Measurements from ENCODE around the gene BABAM2.

DNA sequence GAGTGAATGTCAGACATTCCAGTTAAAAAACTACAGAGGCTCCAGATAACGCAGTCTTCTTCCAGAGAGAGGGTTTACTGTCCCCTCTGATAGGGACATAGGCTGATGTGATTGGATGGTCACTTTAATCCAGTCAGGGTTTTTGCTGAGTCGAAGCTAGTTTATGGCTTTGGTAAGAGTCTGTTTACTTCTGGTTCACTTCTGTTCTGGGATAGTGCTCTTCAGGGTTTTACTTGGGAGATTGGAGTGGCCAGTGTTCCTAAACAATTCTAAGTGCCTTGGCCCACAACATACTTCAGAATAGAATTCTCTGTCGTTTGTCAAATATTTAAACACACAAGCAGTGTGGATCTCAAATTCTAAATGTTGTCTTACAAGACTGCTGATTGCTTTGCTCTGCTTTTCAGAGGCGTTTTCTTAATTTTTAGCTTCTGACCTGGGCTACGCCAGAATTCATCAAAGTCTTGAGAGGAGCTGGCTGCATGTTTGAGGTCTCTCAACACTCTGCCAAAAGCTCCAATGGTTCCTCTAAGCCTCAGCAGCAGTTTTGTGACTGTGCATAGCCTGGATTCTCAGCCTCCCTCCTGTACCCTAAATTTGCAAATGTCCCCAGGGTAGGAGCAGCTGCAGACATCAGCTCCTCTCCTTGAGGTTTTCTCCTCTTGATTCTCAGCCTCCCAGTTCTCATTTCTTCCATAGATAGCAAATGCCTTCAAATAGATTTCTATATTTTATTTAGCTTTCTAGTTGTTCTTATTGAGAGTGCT is 105.8 kb downstream of the BABAM2 start:
- TF ChIP-seq, protein P1, sequence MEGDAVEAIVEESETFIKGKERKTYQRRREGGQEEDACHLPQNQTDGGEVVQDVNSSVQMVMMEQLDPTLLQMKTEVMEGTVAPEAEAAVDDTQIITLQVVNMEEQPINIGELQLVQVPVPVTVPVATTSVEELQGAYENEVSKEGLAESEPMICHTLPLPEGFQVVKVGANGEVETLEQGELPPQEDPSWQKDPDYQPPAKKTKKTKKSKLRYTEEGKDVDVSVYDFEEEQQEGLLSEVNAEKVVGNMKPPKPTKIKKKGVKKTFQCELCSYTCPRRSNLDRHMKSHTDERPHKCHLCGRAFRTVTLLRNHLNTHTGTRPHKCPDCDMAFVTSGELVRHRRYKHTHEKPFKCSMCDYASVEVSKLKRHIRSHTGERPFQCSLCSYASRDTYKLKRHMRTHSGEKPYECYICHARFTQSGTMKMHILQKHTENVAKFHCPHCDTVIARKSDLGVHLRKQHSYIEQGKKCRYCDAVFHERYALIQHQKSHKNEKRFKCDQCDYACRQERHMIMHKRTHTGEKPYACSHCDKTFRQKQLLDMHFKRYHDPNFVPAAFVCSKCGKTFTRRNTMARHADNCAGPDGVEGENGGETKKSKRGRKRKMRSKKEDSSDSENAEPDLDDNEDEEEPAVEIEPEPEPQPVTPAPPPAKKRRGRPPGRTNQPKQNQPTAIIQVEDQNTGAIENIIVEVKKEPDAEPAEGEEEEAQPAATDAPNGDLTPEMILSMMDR (tag by site-specific recombination; IDR thresholded peaks at IDR 0.05) = no peak
- TF ChIP-seq KLF9 (tag by site-specific recombination; IDR thresholded peaks at IDR 0.05; ENCODE audit: low read depth) = no peak
- TF ChIP-seq, protein P2, sequence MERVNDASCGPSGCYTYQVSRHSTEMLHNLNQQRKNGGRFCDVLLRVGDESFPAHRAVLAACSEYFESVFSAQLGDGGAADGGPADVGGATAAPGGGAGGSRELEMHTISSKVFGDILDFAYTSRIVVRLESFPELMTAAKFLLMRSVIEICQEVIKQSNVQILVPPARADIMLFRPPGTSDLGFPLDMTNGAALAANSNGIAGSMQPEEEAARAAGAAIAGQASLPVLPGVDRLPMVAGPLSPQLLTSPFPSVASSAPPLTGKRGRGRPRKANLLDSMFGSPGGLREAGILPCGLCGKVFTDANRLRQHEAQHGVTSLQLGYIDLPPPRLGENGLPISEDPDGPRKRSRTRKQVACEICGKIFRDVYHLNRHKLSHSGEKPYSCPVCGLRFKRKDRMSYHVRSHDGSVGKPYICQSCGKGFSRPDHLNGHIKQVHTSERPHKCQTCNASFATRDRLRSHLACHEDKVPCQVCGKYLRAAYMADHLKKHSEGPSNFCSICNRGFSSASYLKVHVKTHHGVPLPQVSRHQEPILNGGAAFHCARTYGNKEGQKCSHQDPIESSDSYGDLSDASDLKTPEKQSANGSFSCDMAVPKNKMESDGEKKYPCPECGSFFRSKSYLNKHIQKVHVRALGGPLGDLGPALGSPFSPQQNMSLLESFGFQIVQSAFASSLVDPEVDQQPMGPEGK (tag by site-specific recombination; IDR thresholded peaks at IDR 0.05) = no peak
- TF ChIP-seq ZNF121 (tag by site-specific recombination; IDR thresholded peaks at IDR 0.05) = no peak
